ENCODE measurements around the gene CSTPP1.

DNA sequence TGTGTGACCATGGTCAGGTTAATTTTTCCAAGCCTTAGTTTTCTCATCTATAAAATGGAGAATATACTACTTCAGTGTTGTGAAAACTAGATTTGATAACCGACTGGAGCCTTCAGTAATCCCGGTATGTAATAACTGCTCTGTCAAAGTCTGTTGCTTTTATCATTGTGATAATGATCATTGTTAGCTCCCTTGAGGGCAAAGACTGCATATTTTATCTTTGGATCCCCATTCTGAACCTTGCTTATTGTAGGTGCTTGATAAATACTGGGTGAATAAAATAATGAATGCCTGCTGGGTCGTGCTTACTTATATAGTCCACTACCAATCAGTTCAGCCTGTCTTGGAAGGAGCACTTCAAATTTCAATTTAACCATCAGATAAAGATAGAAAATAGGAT is 134.8 kb downstream of the CSTPP1 start:
- TF ChIP-seq CTCF (IDR thresholded peaks at IDR 0.05; ENCODE audit: borderline replicate concordance, extremely low read depth, low read length, poor library complexity, severe bottlenecking) = no peak
- no peak for TF ChIP-seq EZH2 (IDR thresholded peaks at IDR 0.05; ENCODE audit: borderline replicate concordance, low read depth, low read length, severe bottlenecking)

Measured in DND-41 (cell line).